Motor neuron (in vitro differentiated cells): Measurements from ENCODE around the gene ASB18. TPM values are rescaled to one million over a fixed set of nuclear protein-coding genes. Genes with fewer than 3 reads are reported as not detected.

Experiments used
- ATAC-seq, 8 experiments: fragments of 200-7000 bp; cut with Tn5 transposase; replicated peaks in 6 of 8; 2 replicates each; pipeline ENCODE4 v1.8.0; 2021; ENCODE audit warnings: mild to moderate bottlenecking in 8 of 8, moderate library complexity in 8 of 8
- H3K27ac ChIP-seq, 2 donors: fragments of 250-450 bp; sonication (Bioruptor Pico); 2 replicates each; pipeline ENCODE4 v1.9.0; 2021; ENCODE audit warnings: antibody characterized with exemption in 2 of 2, mild to moderate bottlenecking in 2 of 2, moderate library complexity in 1 of 2
- H3K4me1 ChIP-seq, 2 donors: fragments of 250-450 bp; sonication (Bioruptor Pico); replicated peaks in 1 of 2; 2 replicates each; pipeline ENCODE4 v1.6.1; 2021; ENCODE audit warnings: antibody characterized with exemption in 2 of 2, mild to moderate bottlenecking in 2 of 2, moderate library complexity in 1 of 2
- H3K4me3 ChIP-seq, 5 donors: fragments of 250-450 bp; sonication (Bioruptor Pico); 2 replicates each; pipeline ENCODE4 v1.9.0; 2021; ENCODE audit warnings: antibody characterized with exemption in 5 of 5, mild to moderate bottlenecking in 5 of 5, moderate library complexity in 4 of 5
- WGBS, 10 experiments: fragments of 450-650 bp; shearing (Covaris generic); methylation state at CpG; one replicate each; pipeline ENCODE4 v1.0.0; 2022; 5-methylcytosine and 5-hydroxymethylcytosine counted together
- in situ Hi-C, 9 experiments: fragments of 400-800 bp; cut with MboI; loops; one replicate each; pipeline ENCODE4 v1.15.0; 2021; ENCODE audit warnings: low sequenced_read_pairs in 9 of 9, low pct_unique_long_range_greater_than_20kb in 2 of 9; ENCODE audit not compliant: unreplicated experiment in 9 of 9
- total RNA-seq, 8 experiments: library from RNA; unstranded; fragments of 300-600 nt; gene quantifications; 2 replicates each; pipeline versions ENCODE4 v1.2.3 to v1.2.4, GENCODE V29; 2022

The ASB18 gene
- total RNA-seq, 8 experiments from 2014 or later: 0.10 to 0.63 (median 0.25) TPM; not detected in 2

GRCh38 chr2:236172255-236173035 lies 91.8 kb downstream of the ASB18 start:
- H3K4me3 ChIP-seq: peak overlapping the region in 1 of 5 donors; percentile 6
- H3K27ac ChIP-seq: no peak overlapping the region
- WGBS, 10 experiments: 0 to 61% (median 9%) methylated on average over 1 to 14 of the region's 46 CpGs; no CpG with 5 or more reads in 2 of the 10 experiments
- H3K4me1 ChIP-seq: peaks cover 40 to 45% of the 10 kb centered on the region in 2 donors
- in situ Hi-C loops: loop anchor here in 3 of 9 experiments (10.0 kb wide), 1 partner anchor 398 kb away; no protein-coding TSS in a partner anchor
- peak in 3 of 8 experiments; percentile 7 to 8 (median 8) for ATAC-seq

DNA sequence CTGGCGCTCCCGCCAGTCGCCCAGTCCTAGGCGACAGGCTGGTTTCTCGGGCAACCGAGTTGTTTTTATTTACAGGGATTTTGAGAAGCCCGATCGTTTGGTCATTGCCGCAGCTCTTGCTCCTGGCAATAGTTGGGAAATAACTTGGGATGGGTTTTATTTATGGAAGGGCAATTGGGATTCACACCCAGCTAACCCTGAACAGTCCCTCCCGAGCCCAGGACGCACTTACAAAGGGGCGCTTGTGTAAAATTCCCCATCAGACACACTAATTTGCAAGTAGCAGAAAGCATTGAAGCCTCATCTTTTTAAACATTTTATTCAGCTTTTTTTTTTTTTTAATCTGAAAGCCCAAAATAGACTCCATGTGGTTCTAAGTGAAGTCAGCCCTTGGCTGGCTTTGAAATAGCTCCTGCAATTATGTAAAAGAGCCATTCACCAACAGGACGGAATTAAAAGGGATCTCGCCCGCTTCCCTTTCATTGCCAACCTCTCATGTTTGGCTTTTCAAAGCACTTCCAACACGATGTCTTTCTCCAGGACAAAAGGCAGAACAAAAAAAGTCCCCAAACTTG lies 92.4 kb downstream of the ASB18 start:
- no peak overlapping the region for H3K27ac ChIP-seq
- H3K4me1 ChIP-seq: peaks cover 40 to 45% of the 10 kb centered on the region in 2 donors
- in situ Hi-C loops: loop anchor here in 3 of 9 experiments (10.0 kb wide), 1 partner anchor 397 kb away; no protein-coding TSS in a partner anchor
- ATAC-seq: peak in 3 of 8 experiments; percentile 14 to 48 (median 33)
- H3K4me3 ChIP-seq: peak overlapping the region in 1 of 5 donors; percentile 12
- WGBS, 10 experiments: 0 to 54% (median 5%) methylated on average over 1 to 6 of the region's 16 CpGs; no CpG with 5 or more reads in 1 of the 10 experiments

DNA sequence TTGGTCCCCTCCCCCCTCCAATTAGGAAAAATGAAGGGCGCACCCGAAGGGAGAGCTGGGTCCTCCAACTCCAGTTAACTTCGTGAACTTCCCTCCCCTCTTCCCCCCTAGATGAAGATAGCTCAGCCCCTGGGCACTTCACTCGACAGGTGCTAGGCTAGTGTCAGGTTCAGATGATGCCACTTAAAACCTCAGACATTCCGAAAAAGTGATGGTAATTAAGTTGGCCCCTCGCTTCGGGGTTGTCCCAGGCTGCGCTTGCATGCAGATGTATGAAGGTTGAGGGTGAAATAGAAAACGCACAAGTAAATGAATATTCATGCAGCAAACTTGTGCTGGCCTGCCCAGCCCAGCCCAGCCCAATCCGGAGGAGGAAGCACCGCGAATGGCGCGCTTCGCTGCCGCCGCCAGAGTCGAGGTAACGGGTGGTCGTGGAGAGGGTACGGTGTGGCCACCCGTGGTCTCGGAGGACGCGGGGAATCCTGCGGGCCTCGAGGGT lies 93.0 kb downstream of the ASB18 start:
- 0 to 45% (median 5%) methylated on average over 1 to 7 of the region's 27 CpGs; no CpG with 5 or more reads in 3 of the 10 experiments for WGBS, 10 experiments
- Histone ChIP-seq H3K4me1 (peaks cover 40 to 45% of the 10 kb centered on the region in 2 donors), H3K4me3 (peak overlapping the region in 1 of 5 donors; percentile 12), H3K27ac (no peak overlapping the region)
- in situ Hi-C loops: loop anchor here in 3 of 9 experiments (10.0 kb wide), 1 partner anchor 396 kb away; no protein-coding TSS in a partner anchor
- peak in 3 of 8 experiments; percentile 66 to 71 (median 68) for ATAC-seq

DNA sequence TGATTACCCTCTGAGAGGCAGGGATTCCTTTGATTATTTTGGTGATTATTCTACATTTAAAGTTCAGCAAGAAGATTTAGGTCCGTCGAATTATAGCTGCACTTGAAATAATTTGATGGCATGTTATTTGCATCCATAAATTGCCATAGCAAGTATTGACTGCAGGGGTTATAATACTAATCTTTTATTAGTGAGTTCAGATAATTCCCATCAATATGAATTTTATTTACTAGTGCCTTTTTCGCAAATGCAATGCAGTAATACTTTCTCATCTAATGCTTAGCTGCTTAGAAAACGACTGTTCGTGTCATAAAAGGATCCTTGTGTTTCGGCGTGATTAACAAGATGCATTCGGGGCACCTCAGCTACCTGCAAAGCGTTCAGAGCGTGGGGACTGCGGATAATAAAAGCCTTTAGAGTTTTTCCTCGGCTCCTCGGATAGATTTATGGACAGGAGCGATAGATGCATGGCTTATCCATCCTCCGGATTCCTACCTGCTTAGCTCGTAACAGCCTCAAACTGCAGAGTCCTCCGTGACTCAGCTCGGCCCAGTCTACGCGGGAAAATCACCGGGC lies 93.5 kb downstream of the ASB18 start:
- Histone ChIP-seq H3K4me1 (peaks cover 43 to 45% of the 10 kb centered on the region in 2 donors), H3K4me3 (peak overlapping the region in 1 of 5 donors; percentile 45)

DNA sequence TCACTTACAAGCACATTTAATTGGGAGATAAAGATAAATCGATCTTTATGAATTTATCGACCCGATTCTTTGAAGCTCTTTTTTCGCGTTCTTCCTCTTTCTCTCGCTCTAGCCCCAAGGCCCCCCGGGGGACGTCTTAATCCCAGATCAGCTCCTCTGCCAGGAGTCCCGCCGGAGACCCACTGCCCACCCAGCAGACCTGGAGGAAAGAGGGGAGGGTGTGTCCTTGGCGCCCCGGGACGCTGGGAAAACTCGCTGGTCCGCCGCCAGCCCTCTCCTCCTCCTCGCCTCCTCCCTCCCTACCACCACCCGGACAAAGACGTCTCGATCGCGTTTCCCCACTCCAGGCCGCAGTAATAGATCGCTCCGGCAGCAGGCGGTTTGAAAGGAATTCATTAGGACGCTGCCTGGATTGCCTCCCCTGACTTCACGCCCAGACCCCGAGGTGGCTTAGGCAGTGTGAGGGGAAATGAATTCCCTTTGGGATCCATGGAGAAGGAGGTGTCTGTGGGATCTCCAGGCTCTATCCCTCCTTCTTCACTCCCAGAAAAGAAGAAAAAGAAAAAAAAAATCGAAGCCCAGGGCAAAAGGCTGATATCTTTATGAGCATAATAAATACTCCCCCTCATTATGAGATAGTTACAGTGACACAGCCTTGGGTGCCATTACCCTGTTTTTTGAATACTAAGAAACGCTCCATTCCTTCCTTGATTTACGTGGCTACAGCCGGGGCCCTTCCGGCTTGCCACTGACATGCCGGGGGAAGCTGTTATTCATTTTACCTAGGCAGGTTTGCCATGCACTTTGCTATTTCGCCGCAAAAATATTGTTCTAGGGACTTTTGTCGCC lies 94.2 kb downstream of the ASB18 start:
- ATAC-seq: peak in 4 of 8 experiments; percentile 3 to 28 (median 20)
- H3K27ac ChIP-seq: peak overlapping the region in 1 of 2 donors; percentile 18
- peak overlapping the region in 4 of 5 donors; percentile 15 to 55 (median 34) for H3K4me3 ChIP-seq
- WGBS, 10 experiments: 0 to 36% (median 7%) methylated on average over 3 to 27 of the region's 38 CpGs; no CpG with 5 or more reads in 1 of the 10 experiments
- in situ Hi-C loops: loop anchor here in 3 of 9 experiments (10.0 kb wide), 1 partner anchor 395 kb away; no protein-coding TSS in a partner anchor
- peaks cover 47 to 48% of the 10 kb centered on the region in 2 donors for H3K4me1 ChIP-seq

More for the DNA sequence above, 93.5 kb downstream of the ASB18 start:
- no peak for ATAC-seq
- WGBS, 10 experiments: 4 to 41% (median 25%) methylated on average over 1 to 13 of the region's 21 CpGs
- in situ Hi-C loops: loop anchor here in 3 of 9 experiments (10.0 kb wide), 1 partner anchor 396 kb away; no protein-coding TSS in a partner anchor
- H3K27ac ChIP-seq: no peak overlapping the region

DNA sequence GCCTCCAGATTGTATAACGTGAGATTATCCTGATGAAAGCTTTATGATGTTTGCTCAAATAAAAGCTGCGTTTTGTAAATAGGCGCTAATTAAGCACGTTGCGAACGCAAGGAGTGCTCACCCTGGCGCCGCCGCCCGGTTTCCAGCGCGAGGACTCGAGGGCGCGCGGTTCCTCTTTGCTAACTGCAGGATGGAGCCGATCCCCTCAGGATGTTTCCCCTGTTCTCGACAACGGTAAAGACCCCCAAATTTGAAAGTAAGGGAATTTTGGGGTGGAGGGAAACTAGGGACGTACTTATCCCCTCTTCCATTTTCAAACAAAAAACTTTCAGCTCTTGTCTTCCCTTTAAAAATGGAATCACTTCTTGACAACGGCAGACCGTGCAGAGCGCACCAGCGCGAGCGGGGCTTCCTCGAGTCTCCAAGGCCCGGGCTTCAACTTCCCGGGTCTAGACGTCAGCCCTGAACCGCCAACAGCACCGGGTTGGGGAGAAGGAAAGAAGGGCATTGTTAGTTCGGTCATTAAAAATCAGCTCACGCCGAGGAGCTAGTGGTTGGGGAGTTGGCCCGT lies 95.0 kb downstream of the ASB18 start:
- Histone ChIP-seq H3K4me3 (peak overlapping the region; percentile 39 to 55 (median 45)), H3K27ac (no peak overlapping the region), H3K4me1 (peaks cover 45 to 53% of the 10 kb centered on the region in 2 donors)
- in situ Hi-C loops: no loop called here
- WGBS, 10 experiments: 0 to 24% (median 9%) methylated on average over 3 to 20 of the region's 36 CpGs; no CpG with 5 or more reads in 2 of the 10 experiments
- no peak for ATAC-seq

- ATAC-seq: peak in 6 of 8 experiments; percentile 43 to 68 (median 62)
- in situ Hi-C loops: no loop called here
Measured at GRCh38 chr2:236168110-236169080, 95.8 kb downstream of the ASB18 start, which contains the start of gene GBX2. TSS of gene GBX2 (minus strand) at chr2:236168386. CDS start at chr2:236167971, 415 bp downstream.

DNA sequence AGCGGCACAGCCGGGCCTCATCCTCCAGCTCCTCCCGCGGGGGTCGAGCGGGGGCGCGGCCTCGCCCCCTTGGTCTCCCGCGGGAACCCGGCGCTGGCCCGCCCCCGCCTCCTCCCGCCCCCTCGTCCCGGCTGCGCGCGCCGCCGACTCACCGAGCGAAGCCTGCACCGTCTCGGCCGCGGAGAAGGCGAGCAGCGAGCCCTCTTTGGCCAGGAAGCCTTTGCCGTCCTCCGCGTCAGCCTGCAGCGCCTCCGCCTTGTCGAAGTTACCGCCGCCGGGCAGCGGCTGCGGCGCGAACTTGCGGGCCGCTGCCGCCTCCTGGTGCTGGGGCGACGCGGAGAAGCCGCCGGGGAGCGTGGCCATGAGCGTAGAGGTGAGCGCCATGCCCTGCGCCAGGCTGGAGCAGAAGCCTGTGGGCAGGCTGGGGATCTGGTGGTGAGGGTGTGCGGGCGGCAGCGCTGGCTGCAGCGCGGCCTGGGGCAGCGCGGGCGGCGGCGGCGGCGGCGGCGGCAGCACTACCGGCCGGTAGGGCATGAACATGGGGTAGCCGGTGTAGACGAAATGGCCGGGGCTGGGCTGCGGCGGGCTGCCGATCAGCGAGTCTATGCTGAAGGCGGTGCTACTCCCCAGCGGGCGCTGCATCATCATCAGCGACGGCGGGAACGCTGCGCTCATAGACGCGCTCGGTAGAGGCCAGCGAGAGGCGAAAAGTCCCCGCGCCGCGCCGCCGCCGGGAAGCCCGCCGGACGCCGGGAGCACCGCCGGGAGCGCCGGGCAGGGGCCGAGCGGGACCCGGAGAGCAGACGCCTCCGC lies 96.7 kb downstream of the ASB18 start:
- 0% methylated on average over 1 to 3 of the region's 112 CpGs; no CpG with 5 or more reads in 7 of the 10 experiments for WGBS, 10 experiments
- Histone ChIP-seq H3K27ac (peak overlapping the region; percentile 17 to 62), H3K4me1 (peaks cover 47 to 59% of the 10 kb centered on the region in 2 donors), H3K4me3 (peak overlapping the region; percentile 39 to 55 (median 45))
- peak; percentile 10 to 42 (median 24) for ATAC-seq
- in situ Hi-C loops: no loop called here

More at GRCh38 chr2:236168110-236169080, 95.8 kb downstream of the ASB18 start, which contains the start of gene GBX2:
- 0 to 3% (median 0%) methylated on average over 3 to 7 of the region's 105 CpGs; no CpG with 5 or more reads in 6 of the 10 experiments for WGBS, 10 experiments
- H3K4me3 ChIP-seq: peak within 1 kb of the TSS; percentile 39 to 55 (median 45)
- H3K27ac ChIP-seq: peak within 1 kb of the TSS; percentile 17 to 62
- peaks cover 49 to 60% of the 10 kb centered on the region in 2 donors for H3K4me1 ChIP-seq

- in situ Hi-C loops: no loop called here
- Histone ChIP-seq H3K4me3 (peak overlapping the region; percentile 39 to 55 (median 45)), H3K27ac (peak overlapping the region; percentile 17 to 62), H3K4me1 (peaks cover 47 to 60% of the 10 kb centered on the region in 2 donors)
- 0 to 29% (median 3%) methylated on average over 2 to 14 of the region's 29 CpGs; no CpG with 5 or more reads in 4 of the 10 experiments for WGBS, 10 experiments
- ATAC-seq: peak in 4 of 8 experiments; percentile 0 to 1 (median 0)
Measured at GRCh38 chr2:236166796-236167296, 97.4 kb downstream of the ASB18 start.
